Uterus (tissue), 4 donors: ENCODE measurements around the gene CARNS1. TPM values are rescaled to one million over a fixed set of nuclear protein-coding genes. Genes with fewer than 3 reads are reported as not detected.

Experiments used
- DNase-seq, 2 donors: peaks; one replicate each; pipeline ENCODE4 v3.0.0-alpha.2; 2019 to 2020
- H3K27ac ChIP-seq, 2 donors: fragments of 200-600 bp; sonication (generic); 1 replicate in 1 of 2; 2 replicates in 1 of 2; pipeline ENCODE4 v1.5.1; 2016 to 2018
- H3K27me3 ChIP-seq, 2 donors: fragments of 200-600 bp; sonication (generic); one replicate each; pipeline ENCODE4 v1.5.1; 2018 to 2019; ENCODE audit warnings: control low read depth in 1 of 2
- H3K36me3 ChIP-seq, 2 donors: fragments of 200-600 bp; sonication (generic); one replicate each; pipeline ENCODE4 v1.5.1; 2019; ENCODE audit warnings: control low read depth in 1 of 2
- H3K4me1 ChIP-seq, 2 donors: fragments of 200-600 bp; sonication (generic); one replicate each; pipeline ENCODE4 v1.5.1; 2018 to 2019; ENCODE audit warnings: control low read depth in 1 of 2
- H3K4me3 ChIP-seq, 2 donors: fragments of 200-600 bp; sonication (generic); 1 replicate in 1 of 2; 2 replicates in 1 of 2; pipeline ENCODE4 v1.5.1; 2018 to 2019; ENCODE audit warnings: mild to moderate bottlenecking in 1 of 2
- H3K9me3 ChIP-seq, 2 donors: fragments of 200-600 bp; sonication (generic); one replicate each; pipeline ENCODE4 v1.5.1; 2019; ENCODE audit warnings: control low read depth in 1 of 2
- POLR2A ChIP-seq, 2 donors: fragments of 450-650 bp; IDR thresholded peaks; one replicate each; pipeline ENCODE4 v1.6.1; 2016; ENCODE audit warnings: antibody characterized with exemption in 2 of 2, mild to moderate bottlenecking in 1 of 2, moderate library complexity in 1 of 2
- intact Hi-C: fragments of 100-400 bp; cut with DNase I; formaldehyde crosslinking; loops from one replicate; pipeline ENCODE4 v1.15.1; 2023; ENCODE audit warnings: low total_unique reads
- total RNA-seq, 4 donors: library from RNA; depleted of rRNA in 3 of 4; stranded (reverse); fragments of >200 nt in 3 of 4; gene quantifications; one replicate each; pipeline versions ENCODE4 v1.1.0 to v1.2.4, GENCODE V29; 2014 to 2023
- TF ChIP-seq, protein P1 (sequence below), 4 experiments: fragments of 200-600 bp in 2 of 4; fragments of 450-650 bp in 2 of 4; sonication (generic) in 2 of 4; IDR thresholded peaks; one replicate each; pipeline ENCODE4 v1.5.1; 2016 to 2019; ENCODE audit warnings: antibody characterized with exemption in 4 of 4, mild to moderate bottlenecking in 2 of 4, moderate library complexity in 1 of 4
- donor health status: DM: yes; HTN: yes; CAD: no.

Gene CARNS1
- total RNA-seq, 4 donors from 2014 or later: 0.76 to 3.3 TPM; not detected in 2

DNA sequence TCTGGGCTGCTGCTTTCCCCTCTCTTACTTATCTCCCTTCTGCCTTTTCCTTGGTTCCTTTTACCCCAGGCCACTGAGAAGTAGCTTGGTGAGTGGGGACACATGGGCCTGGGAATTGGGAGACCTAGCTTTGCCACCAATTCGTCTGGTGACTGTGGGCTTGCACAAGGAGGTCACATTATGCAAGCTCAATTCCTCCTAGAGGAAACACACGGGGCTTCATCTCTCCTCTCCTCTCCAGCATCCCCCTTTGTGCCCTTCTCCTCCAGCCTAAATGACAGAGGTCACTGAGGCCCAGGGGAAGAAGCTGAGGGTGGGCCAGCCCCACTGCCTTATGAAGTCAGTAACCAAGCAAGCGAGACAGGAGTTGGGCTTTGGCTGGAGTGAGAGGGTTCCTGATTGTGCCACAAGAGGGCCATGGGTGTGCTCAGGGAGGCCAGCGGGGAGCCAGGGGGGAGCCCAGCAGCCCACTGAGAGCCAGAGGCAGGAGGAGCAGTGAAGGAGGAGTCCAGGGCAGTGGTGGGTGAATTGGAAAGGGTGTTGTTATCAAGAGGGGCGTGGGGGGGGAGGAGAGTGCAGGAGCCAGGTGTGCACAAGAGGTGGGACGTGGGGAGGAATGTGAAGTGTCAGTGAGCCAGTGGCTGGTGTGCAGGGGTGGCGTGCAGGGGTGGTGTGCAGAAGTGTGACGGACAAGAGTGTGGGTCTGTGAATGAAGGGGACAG, 44.1 kb upstream of the CARNS1 start:
- Histone ChIP-seq H3K36me3 (no peaks in the 10 kb centered on the region), H3K9me3 (no peaks in the 10 kb centered on the region), H3K27ac (peak overlapping the region; percentile 92 to 99), H3K27me3 (no peaks in the 10 kb centered on the region), H3K4me1 (no peaks in the 10 kb centered on the region), H3K4me3 (peak overlapping the region; percentile 52 to 85)
- intact Hi-C loops: no loop called here
- peak; percentile 53 to 66 for DNase-seq
- TF ChIP-seq, protein P1, sequence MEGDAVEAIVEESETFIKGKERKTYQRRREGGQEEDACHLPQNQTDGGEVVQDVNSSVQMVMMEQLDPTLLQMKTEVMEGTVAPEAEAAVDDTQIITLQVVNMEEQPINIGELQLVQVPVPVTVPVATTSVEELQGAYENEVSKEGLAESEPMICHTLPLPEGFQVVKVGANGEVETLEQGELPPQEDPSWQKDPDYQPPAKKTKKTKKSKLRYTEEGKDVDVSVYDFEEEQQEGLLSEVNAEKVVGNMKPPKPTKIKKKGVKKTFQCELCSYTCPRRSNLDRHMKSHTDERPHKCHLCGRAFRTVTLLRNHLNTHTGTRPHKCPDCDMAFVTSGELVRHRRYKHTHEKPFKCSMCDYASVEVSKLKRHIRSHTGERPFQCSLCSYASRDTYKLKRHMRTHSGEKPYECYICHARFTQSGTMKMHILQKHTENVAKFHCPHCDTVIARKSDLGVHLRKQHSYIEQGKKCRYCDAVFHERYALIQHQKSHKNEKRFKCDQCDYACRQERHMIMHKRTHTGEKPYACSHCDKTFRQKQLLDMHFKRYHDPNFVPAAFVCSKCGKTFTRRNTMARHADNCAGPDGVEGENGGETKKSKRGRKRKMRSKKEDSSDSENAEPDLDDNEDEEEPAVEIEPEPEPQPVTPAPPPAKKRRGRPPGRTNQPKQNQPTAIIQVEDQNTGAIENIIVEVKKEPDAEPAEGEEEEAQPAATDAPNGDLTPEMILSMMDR (IDR thresholded peaks at IDR 0.05): peak in 3 of 4 experiments; percentile 44 to 59 (median 55)
- TF ChIP-seq POLR2A (IDR thresholded peaks at IDR 0.05): peak in 1 of 2 donors; percentile 15

DNA sequence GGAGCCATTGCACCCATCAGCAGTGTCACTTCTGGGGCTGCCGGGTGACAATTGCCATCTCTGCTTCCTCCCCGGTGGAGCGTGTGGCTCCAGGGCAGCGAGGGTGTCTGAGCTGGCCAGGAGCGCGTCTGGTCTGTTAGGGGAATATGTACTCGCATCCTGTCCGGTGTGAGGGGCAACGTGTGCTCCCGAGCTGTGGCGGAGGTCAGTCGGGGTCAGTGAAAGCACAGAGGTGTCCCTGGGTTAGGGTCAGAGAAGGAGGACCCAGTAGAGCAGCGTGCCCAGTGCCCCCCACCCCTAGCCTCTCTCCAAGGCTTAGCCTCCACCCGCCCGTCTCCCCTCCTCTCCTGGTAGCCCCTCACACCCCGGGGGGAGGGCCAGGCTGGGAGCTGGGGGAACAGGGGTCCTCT, 43.6 kb upstream of the CARNS1 start:
- Histone ChIP-seq H3K36me3 (no peaks in the 10 kb centered on the region), H3K9me3 (no peaks in the 10 kb centered on the region), H3K4me3 (peak overlapping the region; percentile 52 to 85), H3K27me3 (no peaks in the 10 kb centered on the region), H3K4me1 (no peaks in the 10 kb centered on the region), H3K27ac (peak overlapping the region; percentile 92 to 99)
- intact Hi-C loops: no loop called here
- TF ChIP-seq, protein P1 (IDR thresholded peaks at IDR 0.05): no peak
- no peak for DNase-seq

DNA sequence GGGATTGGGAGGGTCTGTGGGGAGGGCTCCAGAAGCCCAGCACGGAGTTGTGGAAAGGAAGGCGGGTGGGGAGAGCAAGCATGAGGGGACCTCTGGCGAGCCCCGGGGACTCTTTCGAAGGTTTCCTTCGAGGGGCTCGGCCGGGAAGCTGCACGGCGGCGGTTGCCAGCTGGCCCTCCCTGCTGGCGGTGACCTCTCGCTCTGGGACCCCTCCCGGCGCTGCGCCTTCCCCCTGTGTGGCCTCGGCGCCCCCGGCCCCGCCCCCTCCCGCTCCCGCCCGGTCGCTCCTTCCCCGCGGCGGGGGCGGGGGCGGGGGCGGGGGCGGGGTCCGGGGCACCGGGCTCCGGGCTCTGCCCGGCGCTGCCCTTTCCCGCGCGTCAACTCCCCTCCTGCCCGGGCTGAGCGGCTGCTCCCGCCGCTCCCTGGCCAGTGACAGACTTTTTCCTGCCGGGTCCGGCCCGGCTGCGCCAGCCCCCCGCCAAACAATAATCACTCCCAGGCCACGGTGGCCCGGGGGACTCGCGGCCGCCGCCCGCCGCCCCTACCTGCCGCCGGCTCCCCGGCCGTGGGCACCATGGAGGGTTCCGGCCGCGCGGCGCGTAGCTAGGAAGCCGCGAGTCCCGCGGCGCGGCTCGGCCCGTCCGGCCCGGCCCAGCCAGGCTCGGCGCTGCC, 43.0 kb upstream of the CARNS1 start:
- H3K27me3 ChIP-seq: no peaks in the 10 kb centered on the region
- DNase-seq: peak in 1 of 2 donors; percentile 56
- intact Hi-C loops: no loop called here
- no peaks in the 10 kb centered on the region for H3K9me3 ChIP-seq
- peak overlapping the region; percentile 92 to 99 for H3K27ac ChIP-seq
- TF ChIP-seq POLR2A (IDR thresholded peaks at IDR 0.05): peak in 1 of 2 donors; percentile 70
- TF ChIP-seq, protein P1 (IDR thresholded peaks at IDR 0.05): no peak
- peak overlapping the region; percentile 52 to 85 for H3K4me3 ChIP-seq
- no peaks in the 10 kb centered on the region for H3K4me1 ChIP-seq
- no peaks in the 10 kb centered on the region for H3K36me3 ChIP-seq

DNA sequence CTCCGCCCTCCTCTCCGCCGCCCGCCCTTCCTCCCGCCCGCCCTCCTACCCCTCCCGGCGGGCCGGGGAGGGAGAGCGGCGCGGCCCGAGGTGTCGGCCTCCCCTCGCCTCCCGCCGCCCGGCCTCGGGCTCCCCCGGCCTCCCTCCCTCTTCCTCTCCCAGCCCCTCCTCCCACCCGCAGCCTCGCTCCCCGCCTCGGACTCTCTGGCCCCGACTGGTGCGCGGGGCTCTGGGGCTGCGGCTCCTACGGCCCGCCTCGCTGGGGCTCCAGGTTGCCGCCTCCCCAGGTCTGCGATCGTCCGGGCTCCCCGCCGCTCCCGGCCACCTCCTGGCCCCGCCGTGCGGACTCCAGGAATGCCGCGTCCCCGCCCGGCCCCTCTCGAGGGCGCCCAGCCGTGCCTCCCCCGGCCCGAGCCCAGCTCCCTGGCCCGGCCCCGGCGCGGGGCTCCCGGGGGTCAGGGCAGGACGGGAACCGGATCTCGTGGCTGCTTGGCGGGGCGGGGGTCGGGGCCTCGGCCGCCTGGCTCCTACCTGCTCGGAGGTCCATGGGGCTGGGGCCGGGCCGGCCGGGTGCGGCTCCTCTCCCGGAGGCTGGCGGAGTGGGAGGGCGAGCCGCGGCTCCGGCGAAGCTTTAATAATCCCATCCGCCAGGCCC, 42.4 kb upstream of the CARNS1 start, which contains the start of gene CLCF1:
Gene CLCF1 (minus strand): TSS at position 606 of the 655 bp plus-strand sequence. CDS start 59 bp downstream, at position 547.
- H3K9me3 ChIP-seq: no peaks in the 10 kb centered on the region
- H3K27ac ChIP-seq: peak within 1 kb of the TSS; percentile 92 to 99
- intact Hi-C loops: no loop called here
- H3K4me3 ChIP-seq: peak within 1 kb of the TSS; percentile 52 to 85
- H3K4me1 ChIP-seq: no peaks in the 10 kb centered on the region
- peak; percentile 79 to 83 for DNase-seq
- peak in 1 of 2 donors; percentile 43 for TF ChIP-seq POLR2A (IDR thresholded peaks at IDR 0.05)
- TF ChIP-seq, protein P1 (IDR thresholded peaks at IDR 0.05): no peak
- no peaks in the 10 kb centered on the region for H3K27me3 ChIP-seq
- H3K36me3 ChIP-seq: no peaks in the 10 kb centered on the region
